SK-MEL-5 (cell line): ENCODE measurements around the gene STKLD1. TPM values are rescaled to one million over a fixed set of nuclear protein-coding genes. Genes with fewer than 3 reads are reported as not detected.
"Not testable (repeated sequence)": the region's sequence is repeated elsewhere in the genome, so short reads cannot be mapped to it uniquely, and the experiment has no call there.

Experiments used
- DNase-seq: peaks from one replicate; pipeline ENCODE4 v3.0.0-alpha.2; 2016; ENCODE audit warnings: low read depth, low spot score
- in situ Hi-C: cut with HindIII; loops from 2 replicates; pipeline ENCODE4 v1.10.0; 2016; ENCODE audit warnings: low sequenced_read_pairs, high pct_unique_total_duplicates, low pct_unique_long_range_greater_than_20kb
- polyA plus RNA-seq, 2 experiments: library from polyadenylated mRNA; depleted of rRNA; stranded (reverse); fragments of >200 nt; gene quantifications; 2 replicates each; pipeline ENCODE4 v1.2.3, GENCODE V29; 2015
- total RNA-seq: library from RNA; depleted of rRNA; stranded (reverse); fragments of >200 nt; shearing (Covaris generic); gene quantifications from 2 replicates; pipeline ENCODE4 v1.2.3, GENCODE V29; 2014; rRNA removed

The STKLD1 gene
- 1.4 and 1.7 TPM in 2 replicates for total RNA-seq
- polyA plus RNA-seq (2015; cell fraction: cytosol; rRNA removed), result 1.3 and 1.7 TPM in 2 replicates
- polyA plus RNA-seq (2015; cell fraction: nucleus; rRNA removed), result 29.9 and 30.4 TPM in 2 replicates

- DNase-seq, result peak; percentile 95
- in situ Hi-C loops, result loop anchor here (10.0 kb wide), 1 partner anchor 109 kb away; no protein-coding TSS in a partner anchor
These were observed at the start of gene STKLD1, which contains the start of gene SURF4 for GRCh38 chr9:133375724-133376654. Gene STKLD1, plus strand, starts transcription at chr9:133376366. Its CDS starts 108 bp downstream, at chr9:133376474. Gene SURF4, minus strand, starts transcription at chr9:133376060. Its CDS starts 91 bp downstream, at chr9:133375969.

DNA sequence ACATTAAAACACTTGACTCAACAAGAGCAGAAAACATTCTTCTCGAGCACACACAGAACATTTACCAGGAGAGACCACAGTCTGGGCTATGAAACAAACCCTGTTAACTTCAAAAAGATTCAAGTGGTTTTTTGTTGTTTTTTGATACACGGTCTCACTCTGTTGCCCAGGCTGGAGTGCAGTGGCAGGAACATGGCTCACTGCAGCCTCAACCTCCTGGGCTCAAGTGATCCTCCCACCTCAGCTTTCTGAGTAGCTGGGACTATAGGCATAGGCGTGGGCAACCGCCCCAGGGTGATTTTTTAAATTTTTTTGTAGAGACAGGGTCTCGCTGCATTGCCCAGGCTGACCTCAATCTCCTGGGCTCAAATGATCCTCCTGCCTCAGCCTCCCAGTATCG is 49.1 kb upstream of the STKLD1 start:
- DNase-seq, in situ Hi-C loops: not testable (repeated sequence)

- no peak for DNase-seq
- in situ Hi-C loops, result no loop called here
These were observed 48.2 kb upstream of the STKLD1 start for GRCh38 chr9:133327834-133328484.

GRCh38 chr9:133329306-133330156 is 46.6 kb upstream of the STKLD1 start:
- in situ Hi-C loops, result not testable (repeated sequence)
- peak; percentile 38 for DNase-seq

GRCh38 chr9:133331221-133331620 is 44.9 kb upstream of the STKLD1 start:
- DNase-seq, result no peak
- in situ Hi-C loops, result no loop called here

GRCh38 chr9:133331641-133332380 is 44.4 kb upstream of the STKLD1 start:
- in situ Hi-C loops, result no loop called here
- no peak for DNase-seq

GRCh38 chr9:133332381-133332730 is 43.8 kb upstream of the STKLD1 start:
- in situ Hi-C loops, result no loop called here
- DNase-seq, result no peak

DNA sequence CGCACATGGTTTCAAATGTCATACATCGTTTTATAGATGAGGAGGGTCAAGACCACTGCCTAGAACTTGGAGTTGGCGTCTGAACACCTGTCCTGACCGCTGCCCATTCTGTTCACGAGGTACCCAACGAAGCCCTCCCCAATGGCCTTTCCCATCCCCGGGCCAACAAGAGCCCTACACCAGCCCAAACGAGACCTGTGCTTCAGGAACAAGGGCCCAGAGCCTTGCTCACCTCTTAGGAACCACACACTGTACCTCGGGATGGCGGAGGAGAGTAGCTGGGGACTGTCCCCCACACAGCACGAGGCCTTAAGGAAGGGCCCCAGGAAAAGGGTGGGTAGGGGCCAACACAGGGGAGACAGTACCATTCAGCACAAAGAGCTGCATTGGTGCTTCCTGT is 43.2 kb upstream of the STKLD1 start:
- no peak for DNase-seq
- in situ Hi-C loops, result no loop called here

GRCh38 chr9:133333566-133333965 is 42.6 kb upstream of the STKLD1 start:
- in situ Hi-C loops, result no loop called here
- DNase-seq, result no peak

- in situ Hi-C loops, result no loop called here
- DNase-seq, result no peak
These were observed 42.0 kb upstream of the STKLD1 start for GRCh38 chr9:133334161-133334560.

DNA sequence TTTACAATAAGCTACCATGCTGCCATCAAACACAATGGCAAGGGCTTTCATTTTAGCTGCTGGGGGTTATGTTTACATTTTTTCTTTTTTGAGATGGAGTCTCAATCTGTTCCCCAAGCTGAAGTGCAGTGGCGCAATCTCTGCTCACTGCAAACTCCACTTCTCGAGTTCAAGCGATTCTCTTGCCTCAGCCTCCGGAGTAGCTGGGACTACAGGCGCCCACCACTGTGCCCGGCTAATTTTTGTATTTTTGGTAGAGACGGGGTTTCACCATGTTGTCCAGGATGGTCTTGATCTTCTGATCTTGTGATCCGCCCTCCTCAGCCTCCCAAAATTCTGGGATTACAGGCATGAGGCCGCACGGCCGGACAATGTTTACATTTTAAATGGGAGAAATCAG is 41.3 kb upstream of the STKLD1 start:
- in situ Hi-C loops, DNase-seq: not testable (repeated sequence)

GRCh38 chr9:133335924-133336811 is 40.0 kb upstream of the STKLD1 start, which contains the start of gene SURF6:
Gene SURF6, minus strand, starts transcription at chr9:133336188. Its CDS starts 56 bp downstream, at chr9:133336132.
- in situ Hi-C loops, result no loop called here
- peak; percentile 88 for DNase-seq

GRCh38 chr9:133339641-133340040 is 36.5 kb upstream of the STKLD1 start:
- DNase-seq, result no peak
- in situ Hi-C loops, result no loop called here

DNA sequence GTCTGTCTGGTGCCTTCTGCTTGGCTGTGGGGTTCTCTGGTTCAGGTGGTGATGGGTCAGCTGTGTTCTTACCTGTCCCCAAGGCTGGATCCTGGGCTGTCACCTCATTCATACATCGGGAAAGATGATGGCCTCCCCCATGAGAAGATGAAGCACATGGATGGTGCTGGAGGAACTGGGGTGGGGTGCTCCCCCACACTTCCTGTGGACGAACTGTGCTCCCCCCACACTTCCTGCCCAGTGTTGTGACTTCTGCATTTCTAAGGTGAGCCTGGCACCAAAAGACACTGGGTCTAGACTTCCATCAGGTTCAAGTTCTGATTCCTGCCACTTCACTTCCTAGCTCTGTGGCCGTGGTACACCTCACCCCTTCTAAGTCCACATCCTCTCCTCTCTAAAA is 35.9 kb upstream of the STKLD1 start:
- in situ Hi-C loops, result no loop called here
- DNase-seq, result no peak

DNA sequence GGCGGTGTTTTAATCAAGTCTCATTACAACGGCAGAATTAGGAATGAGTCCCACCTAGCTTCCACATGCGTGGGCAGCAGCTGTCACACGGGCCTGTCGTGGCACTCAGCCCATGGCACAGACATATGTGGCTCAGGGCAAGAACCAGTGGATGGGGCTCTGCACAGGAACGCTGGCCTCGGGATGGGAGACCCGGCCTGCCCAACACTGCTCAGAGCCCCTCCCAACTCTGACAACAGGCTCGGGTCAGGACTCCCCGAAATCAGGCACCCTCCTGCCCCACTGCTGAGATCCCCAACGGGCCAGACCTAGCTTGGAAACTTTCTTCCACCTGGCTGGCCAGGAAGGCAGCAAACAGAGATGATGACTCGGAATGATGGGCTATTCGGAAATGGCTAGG is 35.2 kb upstream of the STKLD1 start:
- no peak for DNase-seq
- in situ Hi-C loops, result no loop called here
